H9 (cell line): Measurements from ENCODE around the gene TFDP1. TPM values are rescaled to one million over a fixed set of nuclear protein-coding genes. Genes with fewer than 3 reads are reported as not detected.

Experiments
- DNase-seq: peaks from one replicate; pipeline ENCODE4 v3.0.0-alpha.2; 2017
- H2AFZ ChIP-seq: one replicate; pipeline ENCODE4 v1.6.1; 2013; ENCODE audit warnings: mild to moderate bottlenecking, low read length, control low read depth, moderate library complexity
- H2AK5ac ChIP-seq: 2 replicates; pipeline ENCODE4 v1.6.1; 2013; ENCODE audit warnings: low read length, control low read depth, mixed read lengths; ENCODE audit not compliant: insufficient read length
- H2BK120ac ChIP-seq: one replicate; pipeline ENCODE4 v1.6.1; 2013; ENCODE audit warnings: low read depth, mild to moderate bottlenecking, low read length, control low read depth, inconsistent platforms; ENCODE audit not compliant: poor library complexity, severe bottlenecking
- H2BK12ac ChIP-seq: 2 replicates; pipeline ENCODE4 v1.6.1; 2013; ENCODE audit warnings: low read length, control low read depth, mixed read lengths, low read depth; ENCODE audit not compliant: insufficient read length
- H2BK15ac ChIP-seq: 2 replicates; pipeline ENCODE4 v1.6.1; 2013; ENCODE audit warnings: low read depth, low read length, control low read depth
- H2BK20ac ChIP-seq: one replicate; pipeline ENCODE4 v1.6.1; 2013; ENCODE audit warnings: low read depth, mild to moderate bottlenecking, low read length, control low read depth, inconsistent platforms; ENCODE audit not compliant: poor library complexity, severe bottlenecking
- H2BK5ac ChIP-seq: 2 replicates; pipeline ENCODE4 v1.6.1; 2013; ENCODE audit warnings: low read length, control low read depth, mixed read lengths; ENCODE audit not compliant: insufficient read length
- H3K14ac ChIP-seq: 2 replicates; pipeline ENCODE4 v1.6.1; 2013; ENCODE audit warnings: low read length, control low read depth; ENCODE audit not compliant: insufficient read depth
- H3K18ac ChIP-seq: 2 replicates; pipeline ENCODE4 v1.6.1; 2013; ENCODE audit warnings: low read depth, mild to moderate bottlenecking, mixed read lengths, low read length, control low read depth; ENCODE audit not compliant: insufficient read length
- H3K23ac ChIP-seq: 2 replicates; pipeline ENCODE4 v1.6.1; 2013; ENCODE audit warnings: low read length, control low read depth, mixed read lengths, low read depth; ENCODE audit not compliant: insufficient read length
- H3K23me2 ChIP-seq: 2 replicates; pipeline ENCODE4 v1.6.1; 2013; ENCODE audit warnings: low read depth, mild to moderate bottlenecking, mixed read lengths, low read length, control low read depth; ENCODE audit not compliant: insufficient read length, poor library complexity, severe bottlenecking
- H3K27ac ChIP-seq: 2 replicates; pipeline ENCODE4 v1.5.1; 2013; ENCODE audit warnings: low read length, control low read depth, mixed read lengths, low read depth; ENCODE audit not compliant: insufficient read length
- H3K27me3 ChIP-seq: 2 replicates; pipeline ENCODE4 v1.6.1; 2013; ENCODE audit warnings: low read length, control low read depth, inconsistent platforms; ENCODE audit not compliant: insufficient read depth
- H3K4ac ChIP-seq: 2 replicates; pipeline ENCODE4 v1.6.1; 2013; ENCODE audit warnings: low read depth, mild to moderate bottlenecking, control low read depth, inconsistent platforms, low read length, moderate library complexity
- H3K4me1 ChIP-seq: 2 replicates; pipeline ENCODE4 v1.6.1; 2013; ENCODE audit warnings: low read length, control low read depth, inconsistent platforms; ENCODE audit not compliant: insufficient read depth
- H3K4me2 ChIP-seq: 2 replicates; pipeline ENCODE4 v1.6.1; 2013; ENCODE audit warnings: low read length, control low read depth, mixed read lengths; ENCODE audit not compliant: insufficient read length, insufficient read depth
- H3K56ac ChIP-seq: 2 replicates; pipeline ENCODE4 v1.6.1; 2013; ENCODE audit warnings: low read depth, mild to moderate bottlenecking, mixed read lengths, low read length, control low read depth; ENCODE audit not compliant: insufficient read length
- H3K79me1 ChIP-seq: 2 replicates; pipeline ENCODE4 v1.6.1; 2013; ENCODE audit warnings: low read depth, mild to moderate bottlenecking, moderate library complexity, low read length, control low read depth, inconsistent platforms; ENCODE audit not compliant: insufficient read depth, poor library complexity, severe bottlenecking
- H3K79me2 ChIP-seq: 2 replicates; pipeline ENCODE4 v1.6.1; 2013; ENCODE audit warnings: low read length, control low read depth, inconsistent platforms; ENCODE audit not compliant: insufficient read depth
- H3K9ac ChIP-seq: 2 replicates; pipeline ENCODE4 v1.6.1; 2013; ENCODE audit warnings: low read length, control low read depth, mixed read lengths; ENCODE audit not compliant: insufficient read length; ENCODE audit errors: extremely low read depth
- H3K9me3 ChIP-seq: one replicate; pipeline ENCODE4 v1.6.1; 2013; ENCODE audit warnings: low read depth, low read length, inconsistent platforms; ENCODE audit not compliant: control insufficient read depth
- H3T11ph ChIP-seq: one replicate; pipeline ENCODE4 v1.6.1; 2013; ENCODE audit warnings: mild to moderate bottlenecking, low read length, control low read depth, inconsistent platforms
- H4K20me1 ChIP-seq: one replicate; pipeline ENCODE4 v1.6.1; 2013; ENCODE audit not compliant: control insufficient read depth, insufficient read length, insufficient read depth
- H4K5ac ChIP-seq: 2 replicates; pipeline ENCODE4 v1.6.1; 2013; ENCODE audit warnings: low read depth, mild to moderate bottlenecking, mixed read lengths, low read length, control low read depth; ENCODE audit not compliant: insufficient read length
- H4K8ac ChIP-seq: replicated peaks from 2 replicates; pipeline ENCODE4 v1.6.1; 2013; ENCODE audit warnings: low read length, control low read depth, mixed read lengths, low read depth; ENCODE audit not compliant: insufficient read length
- H4K91ac ChIP-seq: 2 replicates; pipeline ENCODE4 v1.6.1; 2013; ENCODE audit warnings: low read depth, mild to moderate bottlenecking, moderate library complexity, mixed read lengths, low read length, control low read depth; ENCODE audit not compliant: insufficient read length
- H3K27ac Mint-ChIP-seq, 3 experiments: 2 replicates in 2 of 3; 3 replicates in 1 of 3; pipeline ENCODE4 v1.8.0; 2020 to 2021; ENCODE audit warnings: mixed read lengths in 3 of 3, mild to moderate bottlenecking in 1 of 3, moderate library complexity in 1 of 3
- H3K27me3 Mint-ChIP-seq: 2 replicates; pipeline ENCODE4 v1.8.0; 2021; ENCODE audit warnings: low read depth, mild to moderate bottlenecking, moderate library complexity, mixed read lengths
- H3K36me3 Mint-ChIP-seq, 3 experiments: 2 replicates in 2 of 3; 3 replicates in 1 of 3; pipeline ENCODE4 v1.8.0; 2020 to 2021; ENCODE audit warnings: low read depth in 3 of 3, mixed read lengths in 3 of 3; ENCODE audit not compliant: insufficient read depth in 1 of 3
- H3K4me1 Mint-ChIP-seq, 2 experiments: 2 replicates each; pipeline ENCODE4 v1.8.0; 2020; ENCODE audit warnings: mixed read lengths in 2 of 2
- H3K4me3 Mint-ChIP-seq, 2 experiments: 2 replicates in 1 of 2; 3 replicates in 1 of 2; pipeline ENCODE4 v1.8.0; 2020 to 2021; ENCODE audit warnings: mild to moderate bottlenecking in 2 of 2, mixed read lengths in 2 of 2, moderate library complexity in 1 of 2
- H3K9me3 Mint-ChIP-seq, 2 experiments: 2 replicates in 1 of 2; 3 replicates in 1 of 2; pipeline ENCODE4 v1.8.0; 2020; ENCODE audit warnings: mild to moderate bottlenecking in 2 of 2, mixed read lengths in 2 of 2, moderate library complexity in 1 of 2
- WGBS: extraction: QIAGEN DNeasy Blood & Tissue Kit; methylation state at CpG from one replicate; pipeline ENCODE4 v1.1.7; 2013; ENCODE audit warnings: missing lambda C conversion rate, low lambda C conversion rate, mixed read lengths; ENCODE audit not compliant: insufficient read length; ENCODE audit errors: extremely low coverage; 5-methylcytosine and 5-hydroxymethylcytosine counted together
- total RNA-seq: library from RNA; stranded (reverse); gene quantifications from 2 replicates; pipeline ENCODE4 v1.2.1, GENCODE V29; 2021
- TF ChIP-seq, protein P1 (sequence below): fragments of 200-600 bp; sonication (generic); conservative IDR thresholded peaks from 3 replicates; pipeline ENCODE4 v1.8.0; 2021; ENCODE audit warnings: antibody characterized with exemption, mild to moderate bottlenecking

The TFDP1 gene
- total RNA-seq, 1 experiment from 2014 or later, result 111 TPM

DNA sequence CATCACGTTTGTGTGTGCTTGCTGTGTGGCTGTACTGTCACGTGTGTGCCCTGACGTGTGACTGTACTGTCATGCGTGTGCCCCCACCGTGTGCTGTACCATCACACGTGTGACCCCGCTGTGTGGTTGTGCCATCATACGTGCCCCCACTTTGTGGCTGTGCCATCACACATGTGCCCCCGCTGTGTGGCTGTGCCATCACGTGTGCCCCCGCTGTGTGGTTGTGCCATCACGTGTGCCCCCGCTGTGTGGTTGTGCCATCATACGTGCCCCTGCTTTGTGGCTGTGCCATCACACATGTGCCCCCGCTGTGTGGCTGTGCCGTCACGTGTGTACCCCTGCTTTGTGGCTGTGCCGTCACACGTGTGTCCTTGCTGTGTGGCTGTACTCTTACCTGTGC is 25.7 kb downstream of the TFDP1 start:
- Histone ChIP-seq H4K20me1 (no peaks in the 10 kb centered on the region), H4K91ac (no peak overlapping the region), H3K4ac (no peak overlapping the region), H3K9ac (no peak overlapping the region), H3K27me3 (no peaks in the 10 kb centered on the region), H2BK120ac (no peak overlapping the region), H3T11ph (no peak overlapping the region), H3K18ac (no peak overlapping the region), H2BK15ac (no peak overlapping the region), H2BK5ac (no peak overlapping the region), H3K4me1 (no peaks in the 10 kb centered on the region), H2BK20ac (no peak overlapping the region), H2AK5ac (no peak overlapping the region), H4K8ac (peak overlapping the region; percentile 89), H3K56ac (no peak overlapping the region), H3K79me1 (no peaks in the 10 kb centered on the region), H4K5ac (peak overlapping the region; percentile 11), H3K14ac (no peak overlapping the region; the same call in 1 of the 2 replicates), H2BK12ac (no peak overlapping the region), H3K23ac (peak overlapping the region; percentile 32), H3K79me2 (peaks cover 16% of the 10 kb centered on the region; the same call in 1 of the 2 replicates), H3K4me2 (no peak overlapping the region), H2AFZ (no peak overlapping the region), H3K23me2 (no peaks in the 10 kb centered on the region), H3K27ac (no peak overlapping the region), H3K9me3 (no peaks in the 10 kb centered on the region)
- Mint-ChIP-seq H3K27me3 (peaks cover 1% of the 10 kb centered on the region; the same call in 1 of the 2 replicates), H3K36me3 (peaks cover 29 to 48% (median 46%) of the 10 kb centered on the region in 3 experiments), H3K27ac (peak overlapping the region; percentile 29 to 86 (median 81); a peak in 3 of 7 replicates), H3K4me3 (no peak overlapping the region), H3K4me1 (0 out of 4 replicates have a peak, but pooled peaks cover 0 to 4% of the 10 kb centered on the region in 2 experiments), H3K9me3 (no peaks in the 10 kb centered on the region)
- TF ChIP-seq, protein P1, sequence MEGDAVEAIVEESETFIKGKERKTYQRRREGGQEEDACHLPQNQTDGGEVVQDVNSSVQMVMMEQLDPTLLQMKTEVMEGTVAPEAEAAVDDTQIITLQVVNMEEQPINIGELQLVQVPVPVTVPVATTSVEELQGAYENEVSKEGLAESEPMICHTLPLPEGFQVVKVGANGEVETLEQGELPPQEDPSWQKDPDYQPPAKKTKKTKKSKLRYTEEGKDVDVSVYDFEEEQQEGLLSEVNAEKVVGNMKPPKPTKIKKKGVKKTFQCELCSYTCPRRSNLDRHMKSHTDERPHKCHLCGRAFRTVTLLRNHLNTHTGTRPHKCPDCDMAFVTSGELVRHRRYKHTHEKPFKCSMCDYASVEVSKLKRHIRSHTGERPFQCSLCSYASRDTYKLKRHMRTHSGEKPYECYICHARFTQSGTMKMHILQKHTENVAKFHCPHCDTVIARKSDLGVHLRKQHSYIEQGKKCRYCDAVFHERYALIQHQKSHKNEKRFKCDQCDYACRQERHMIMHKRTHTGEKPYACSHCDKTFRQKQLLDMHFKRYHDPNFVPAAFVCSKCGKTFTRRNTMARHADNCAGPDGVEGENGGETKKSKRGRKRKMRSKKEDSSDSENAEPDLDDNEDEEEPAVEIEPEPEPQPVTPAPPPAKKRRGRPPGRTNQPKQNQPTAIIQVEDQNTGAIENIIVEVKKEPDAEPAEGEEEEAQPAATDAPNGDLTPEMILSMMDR, result no peak
- WGBS, result no CpG with 5 or more reads among the region's 19 CpGs
- no peak for DNase-seq
